ENCODE data around the gene PSTPIP1.

GRCh38 chr15:77034695-77035489 is 40.0 kb downstream of the PSTPIP1 start:
- TF ChIP-seq CTCF (IDR thresholded peaks at IDR 0.05) (no peak), POLR2A (IDR thresholded peaks at IDR 0.05) (no peak)

Data from lower leg skin (tissue), 3 donors.